Kidney (tissue), 14 donors: ENCODE data around the gene MAP1A. TPM values are rescaled to one million over a fixed set of nuclear protein-coding genes. Genes with fewer than 3 reads are reported as not detected.

Experiments used
- DNase-seq, 5 donors: peaks; one replicate each; pipeline ENCODE4 v3.0.0-alpha.2; 2013 to 2020
- FAIRE-seq: peaks from 2 replicates; lab custom pipeline; 2012; peaks lifted over from hg19 to GRCh38; lab: Jason Lieb, UNC
- H3K27ac ChIP-seq, 2 donors: one replicate each; pipeline ENCODE4 v1.7.0; 2013; ENCODE audit warnings: low read depth in 2 of 2, low read length in 2 of 2, inconsistent platforms in 1 of 2
- H3K27me3 ChIP-seq: one replicate; pipeline ENCODE4 v1.7.1; 2013; ENCODE audit warnings: low read length, inconsistent platforms; ENCODE audit not compliant: control insufficient read depth, insufficient read depth
- H3K36me3 ChIP-seq, 3 donors: one replicate each; pipeline versions ENCODE4 v1.7.0 to v1.7.1; 2013; ENCODE audit warnings: low read length in 3 of 3, control low read depth in 1 of 3, inconsistent platforms in 1 of 3; ENCODE audit not compliant: insufficient read depth in 3 of 3, control insufficient read depth in 2 of 3
- H3K4me1 ChIP-seq, 3 donors: one replicate each; pipeline versions ENCODE4 v1.7.0 to v1.7.1; 2013; ENCODE audit warnings: low read length in 3 of 3, inconsistent platforms in 1 of 3, low read depth in 1 of 3; ENCODE audit not compliant: control insufficient read depth in 2 of 3, insufficient read depth in 2 of 3
- H3K4me3 ChIP-seq, 3 donors: one replicate each; pipeline versions ENCODE4 v1.7.0 to v1.8.1; 2013; ENCODE audit warnings: low read length in 3 of 3, control low read depth in 1 of 3, inconsistent platforms in 1 of 3
- H3K9ac ChIP-seq, 3 donors: one replicate each; pipeline versions ENCODE4 v1.7.0 to v1.7.1; 2013; ENCODE audit warnings: low read length in 3 of 3, control low read depth in 1 of 3, inconsistent platforms in 1 of 3
- H3K9me3 ChIP-seq, 3 donors: one replicate each; pipeline versions ENCODE4 v1.7.0 to v1.7.1; 2013; ENCODE audit warnings: low read length in 3 of 3, control low read depth in 1 of 3, inconsistent platforms in 1 of 3; ENCODE audit not compliant: control insufficient read depth in 2 of 3, insufficient read depth in 1 of 3
- CTCF ChIP-seq: IDR thresholded peaks from 3 replicates; pipeline ENCODE4 v1.5.1; 2012; ENCODE audit warnings: mild to moderate bottlenecking, moderate library complexity, borderline replicate concordance; ENCODE audit not compliant: insufficient read depth; ENCODE audit errors: extremely low read depth
- intact Hi-C: fragments of 100-400 bp; cut with DNase I; formaldehyde crosslinking; loops from one replicate; pipeline ENCODE4 v1.11.1; 2022
- polyA plus RNA-seq: library from polyadenylated mRNA; stranded (reverse); fragments of 350-450 nt; fragmentation: Illumina TruSeq; extraction: RNeasy Lipid Tissue Mini Kit (QIAGEN cat#74804); gene quantifications from one replicate; pipeline ENCODE4 v1.2.3, GENCODE V29; 2014; ENCODE audit warnings: low read depth, low replicate concordance; ENCODE audit not compliant: insufficient read depth
- total RNA-seq: library from RNA; stranded (reverse); fragmentation: NEBNext Ultra II Directional; extraction: Animal tissue kit (Norgen Biotek cat#: 25700); gene quantifications from one replicate; pipeline ENCODE4 v1.2.1, GENCODE V29; 2021
- donor health status: control.
- donor health status: control.
- donor health status: control.
- donor health status: control.
- donor health status: control.
- donor health status: DM: yes; HTN: yes; CAD: no.
- donor health status: Normal renal cell carcinoma (clear cell type).

The MAP1A gene
- total and polyA plus RNA-seq, 2 donors from 2014 or later: 2.7 to 9.3 TPM

- no peaks in the 10 kb centered on the region for H3K27me3 ChIP-seq
- no peaks in the 10 kb centered on the region for H3K9me3 ChIP-seq
- H3K4me3 ChIP-seq: peak overlapping the region; percentile 59 to 87 (median 78)
- H3K36me3 ChIP-seq: no peaks in the 10 kb centered on the region
- intact Hi-C loops: no loop called here
- H3K27ac ChIP-seq: peak overlapping the region in 1 of 2 donors; percentile 7
- peak in 3 of 5 donors; percentile 37 to 59 (median 39) for DNase-seq
- TF ChIP-seq CTCF: no peak
- FAIRE-seq: no peak
- H3K9ac ChIP-seq: peak overlapping the region in 2 of 3 donors; percentile 27 to 73
- peaks cover under 1 to 13% (median 6%) of the 10 kb centered on the region in 3 donors for H3K4me1 ChIP-seq
Observed at GRCh38 chr15:43511012-43511885, 6.2 kb upstream of the MAP1A start.

GRCh38 chr15:43513550-43513949, 3.9 kb upstream of the MAP1A start:
- TF ChIP-seq CTCF: no peak
- Histone ChIP-seq H3K9ac (no peak overlapping the region), H3K4me1 (peaks cover 6 to 24% (median 9%) of the 10 kb centered on the region in 3 donors), H3K9me3 (no peaks in the 10 kb centered on the region), H3K4me3 (no peak overlapping the region), H3K27me3 (no peaks in the 10 kb centered on the region), H3K27ac (no peak overlapping the region), H3K36me3 (no peaks in the 10 kb centered on the region)
- intact Hi-C loops: no loop called here
- FAIRE-seq (no peak), DNase-seq (no peak)

GRCh38 chr15:43514241-43515057, 3.0 kb upstream of the MAP1A start:
- Histone ChIP-seq H3K9ac (no peak overlapping the region), H3K36me3 (no peaks in the 10 kb centered on the region), H3K4me1 (peaks cover 6 to 22% (median 9%) of the 10 kb centered on the region in 3 donors), H3K4me3 (no peak overlapping the region), H3K27me3 (no peaks in the 10 kb centered on the region), H3K9me3 (no peaks in the 10 kb centered on the region), H3K27ac (no peak overlapping the region)
- peak; percentile 29 for TF ChIP-seq CTCF
- intact Hi-C loops: no loop called here
- DNase-seq (peak in 2 of 5 donors; percentile 33 to 58), FAIRE-seq (no peak)
